ENCODE data around the gene TLR9.

TLR9 gene

GRCh38 chr3:52247409-52248164 is 22.1 kb upstream of the TLR9 start:
- DNase-seq (ENCODE audit: low read depth in 2 of 2) = no peak

- DNase-seq (ENCODE audit: low read depth in 2 of 2) = no peak
These were observed 21.4 kb upstream of the TLR9 start for GRCh38 chr3:52246728-52247408.

- DNase-seq (ENCODE audit: low read depth in 2 of 2) = no peak
These were observed 20.8 kb upstream of the TLR9 start for GRCh38 chr3:52246264-52246620.

GRCh38 chr3:52245322-52246263 is 20.1 kb upstream of the TLR9 start, which contains the start of gene PPM1M:
Gene PPM1M (plus strand): TSS chr3:52245759. CDS start chr3:52245825, 66 bp downstream.
- peak in 1 of 2 donors; percentile 60 for DNase-seq (ENCODE audit: low read depth in 2 of 2)

- DNase-seq (ENCODE audit: low read depth in 2 of 2) = peak in 1 of 2 donors; percentile 49
These were observed 18.6 kb upstream of the TLR9 start for GRCh38 chr3:52243791-52244628.

GRCh38 chr3:52242039-52242438 is 16.6 kb upstream of the TLR9 start:
- no peak for DNase-seq (ENCODE audit: low read depth in 2 of 2)

- DNase-seq (ENCODE audit: low read depth in 2 of 2) = no peak
These were observed 15.5 kb upstream of the TLR9 start for GRCh38 chr3:52240886-52241370.

GRCh38 chr3:52240059-52240885 is 14.8 kb upstream of the TLR9 start:
- peak; percentile 61 to 62 for DNase-seq (ENCODE audit: low read depth in 2 of 2)

GRCh38 chr3:52238761-52239701 is 13.6 kb upstream of the TLR9 start, which contains the start of gene TWF2:
Gene TWF2 (minus strand): TSS chr3:52239158. CDS start chr3:52239016, 142 bp downstream.
- DNase-seq (ENCODE audit: low read depth in 2 of 2) = peak; percentile 90 to 92

GRCh38 chr3:52238193-52238760 is 12.8 kb upstream of the TLR9 start:
- no peak for DNase-seq (ENCODE audit: low read depth in 2 of 2)

- no peak for DNase-seq (ENCODE audit: low read depth in 2 of 2)
These were observed 12.3 kb upstream of the TLR9 start for GRCh38 chr3:52237657-52238172.

GRCh38 chr3:52237006-52237656 is 11.7 kb upstream of the TLR9 start:
- no peak for DNase-seq (ENCODE audit: low read depth in 2 of 2)

GRCh38 chr3:52236424-52236886 is 11.0 kb upstream of the TLR9 start:
- no peak for DNase-seq (ENCODE audit: low read depth in 2 of 2)

GRCh38 chr3:52234516-52235447 is 9.3 kb upstream of the TLR9 start:
- no peak for DNase-seq (ENCODE audit: low read depth in 2 of 2)

- no peak for DNase-seq (ENCODE audit: low read depth in 2 of 2)
These were observed 8.5 kb upstream of the TLR9 start for GRCh38 chr3:52233968-52234367.

- no peak for DNase-seq (ENCODE audit: low read depth in 2 of 2)
These were observed 7.7 kb upstream of the TLR9 start for GRCh38 chr3:52233108-52233591.
